SU-DHL-6 (cell line): ENCODE measurements around the gene PTPRH.

ENCODE experiments used
- H2AFZ ChIP-seq: fragments of 200-600 bp; sonication (generic); 2 replicates; pipeline ENCODE4 v1.6.1; 2014; ENCODE audit warnings: low read depth, mild to moderate bottlenecking, moderate library complexity, mixed read lengths, antibody characterized with exemption, low read length; ENCODE audit not compliant: severe bottlenecking
- H3F3A ChIP-seq: fragments of 200-600 bp; shearing (Covaris generic); 2 replicates; pipeline ENCODE4 v1.6.0; 2016; ENCODE audit warnings: antibody characterized with exemption, mild to moderate bottlenecking; ENCODE audit not compliant: insufficient read depth
- H3K27ac ChIP-seq: fragments of 200-600 bp; sonication (generic); 2 replicates; pipeline ENCODE4 v1.5.1; 2016; ENCODE audit warnings: low read depth, mild to moderate bottlenecking, low read length, moderate library complexity, mixed read lengths
- H3K27me3 ChIP-seq: fragments of 200-600 bp; sonication (generic), shearing (Covaris generic); 2 replicates; pipeline ENCODE4 v1.6.0; 2014; ENCODE audit warnings: mild to moderate bottlenecking, low read length
- H3K36me3 ChIP-seq: fragments of 200-600 bp; sonication (generic); 2 replicates; pipeline ENCODE4 v1.6.1; 2014; ENCODE audit warnings: mild to moderate bottlenecking, low read length, mixed read lengths
- H3K4me2 ChIP-seq: fragments of 300-600, 200-600 bp; shearing (Covaris generic), sonication (generic); 2 replicates; pipeline ENCODE4 v1.6.0; 2014; ENCODE audit warnings: low read length, low read depth, mild to moderate bottlenecking; ENCODE audit not compliant: poor library complexity, severe bottlenecking
- H3K4me3 ChIP-seq: fragments of 200-600 bp; sonication (generic); 2 replicates; pipeline ENCODE4 v1.5.1; 2014; ENCODE audit warnings: antibody characterized with exemption, low read length, mild to moderate bottlenecking, mixed read lengths; ENCODE audit not compliant: insufficient read depth, poor library complexity, severe bottlenecking
- H3K79me2 ChIP-seq: fragments of 200-600 bp; sonication (generic); 2 replicates; pipeline ENCODE4 v1.6.1; 2014; ENCODE audit warnings: mild to moderate bottlenecking, low read length, moderate library complexity; ENCODE audit not compliant: insufficient read depth
- H3K9ac ChIP-seq: fragments of 200-600 bp; sonication (generic); 2 replicates; pipeline ENCODE4 v1.7.0; 2014; ENCODE audit warnings: mild to moderate bottlenecking, low read length
- H3K9me2 ChIP-seq: fragments of 200-600 bp; sonication (generic); replicated peaks from 2 replicates; pipeline ENCODE4 v1.6.1; 2014; ENCODE audit warnings: low read length; ENCODE audit not compliant: insufficient read depth
- H3K9me3 ChIP-seq: fragments of 200-600 bp; sonication (generic); 2 replicates; pipeline ENCODE4 v1.6.1; 2014; ENCODE audit warnings: low read length, mixed read lengths; ENCODE audit not compliant: insufficient read depth
- H4K20me1 ChIP-seq: fragments of 200-600 bp; sonication (generic); 2 replicates; pipeline ENCODE4 v1.6.1; 2014; ENCODE audit warnings: low read depth, mild to moderate bottlenecking, antibody characterized with exemption, low read length, moderate library complexity, mixed read lengths
- CTCF ChIP-seq: fragments of 200-600 bp; sonication (generic); IDR thresholded peaks from one replicate; pipeline ENCODE4 v1.5.1; 2017; ENCODE audit warnings: antibody characterized with exemption, mild to moderate bottlenecking, low read length, moderate library complexity; ENCODE audit not compliant: insufficient read depth, poor library complexity, severe bottlenecking
- EZH2phosphoT487 ChIP-seq: fragments of 200-600 bp; sonication (generic), shearing (Covaris generic); conservative IDR thresholded peaks from 2 replicates; pipeline ENCODE4 v1.6.1; 2018; ENCODE audit warnings: mild to moderate bottlenecking, antibody characterized with exemption, low read length, moderate library complexity, mixed read lengths

The PTPRH gene

GRCh38 chr19:55253842-55254624, 44.7 kb upstream of the PTPRH start:
- Histone ChIP-seq H3K4me3 (peak overlapping the region; percentile 73), H3K9me3 (no peaks in the 10 kb centered on the region), H3K9ac (peak overlapping the region; percentile 94), H2AFZ (no peak overlapping the region), H3K9me2 (no peaks in the 10 kb centered on the region), H4K20me1 (no peaks in the 10 kb centered on the region), H3K79me2 (peaks cover 96% of the 10 kb centered on the region), H3F3A (peaks cover 37% of the 10 kb centered on the region), H3K27ac (peak overlapping the region; percentile 99), H3K36me3 (no peaks in the 10 kb centered on the region), H3K4me2 (peak overlapping the region; percentile 98), H3K27me3 (no peaks in the 10 kb centered on the region)
- TF ChIP-seq EZH2phosphoT487 = no peak

- peak overlapping the region; percentile 98 for H3K4me2 ChIP-seq
- H3K27me3 ChIP-seq = no peaks in the 10 kb centered on the region
- peak overlapping the region; percentile 34 for H3K4me3 ChIP-seq
- no peaks in the 10 kb centered on the region for H3K9me2 ChIP-seq
- no peak overlapping the region for H2AFZ ChIP-seq
- H4K20me1 ChIP-seq = peaks cover 8% of the 10 kb centered on the region; the same call in 1 of the 2 replicates
- H3K9ac ChIP-seq = peak overlapping the region; percentile 94
- peak overlapping the region; percentile 99 for H3K27ac ChIP-seq
- no peaks in the 10 kb centered on the region for H3K36me3 ChIP-seq
- H3K79me2 ChIP-seq = peaks cover 100% of the 10 kb centered on the region
- TF ChIP-seq EZH2phosphoT487 (no peak), CTCF (no peak)
- peaks cover 37% of the 10 kb centered on the region for H3F3A ChIP-seq
- H3K9me3 ChIP-seq = no peaks in the 10 kb centered on the region
Observed at GRCh38 chr19:55252760-55253663, 43.7 kb upstream of the PTPRH start.

- Histone ChIP-seq H3K79me2 (peaks cover 100% of the 10 kb centered on the region), H3K36me3 (no peaks in the 10 kb centered on the region), H3K4me3 (no peak overlapping the region), H3K9me2 (no peaks in the 10 kb centered on the region), H3K9me3 (no peaks in the 10 kb centered on the region), H4K20me1 (peaks cover 8% of the 10 kb centered on the region; the same call in 1 of the 2 replicates), H2AFZ (no peak overlapping the region), H3F3A (peaks cover 30% of the 10 kb centered on the region), H3K27ac (peak overlapping the region; percentile 44), H3K9ac (peak overlapping the region; percentile 5; the same call in 1 of the 2 replicates), H3K27me3 (no peaks in the 10 kb centered on the region), H3K4me2 (peak overlapping the region; percentile 35)
- TF ChIP-seq EZH2phosphoT487 (no peak), CTCF (no peak)
Observed at GRCh38 chr19:55251341-55252081, 42.2 kb upstream of the PTPRH start.
